NCI-H446 (cell line): Measurements from ENCODE around the gene APH1A.
"Not testable (repeated sequence)": the region's sequence is repeated elsewhere in the genome, so short reads cannot be mapped to it uniquely, and the experiment has no call there.

Experiments used
- DNase-seq, 2 experiments: peaks; one replicate each; lab custom pipeline; 2025; lab: John Stamatoyannopoulos, UW

The APH1A gene

GRCh38 chr1:150268340-150268704 is 494 bp downstream of the APH1A start:
- no peak for DNase-seq

GRCh38 chr1:150267896-150268295 is 920 bp downstream of the APH1A start:
- DNase-seq = no peak

GRCh38 chr1:150263549-150263948 is 5.3 kb downstream of the APH1A start:
- no peak for DNase-seq

- no peak for DNase-seq
Observed at GRCh38 chr1:150262388-150263320, 6.2 kb downstream of the APH1A start.

- DNase-seq = no peak
Observed at GRCh38 chr1:150261367-150261766, 7.4 kb downstream of the APH1A start.

- DNase-seq = no peak
Observed at GRCh38 chr1:150259758-150260669, 8.8 kb downstream of the APH1A start.

GRCh38 chr1:150259217-150259616 is 9.6 kb downstream of the APH1A start:
- DNase-seq = no peak

GRCh38 chr1:150257624-150258585 is 10.9 kb downstream of the APH1A start, which contains the start of gene CA14:
TSS of gene CA14 (plus strand) at chr1:150257774. CDS start at chr1:150258129, 355 bp downstream.
- DNase-seq = peak in 1 of 2 experiments; percentile 35

- no peak for DNase-seq
Observed at GRCh38 chr1:150256554-150257341, 12.1 kb downstream of the APH1A start.

GRCh38 chr1:150256198-150256553 is 12.6 kb downstream of the APH1A start:
- no peak for DNase-seq

- no peak for DNase-seq
Observed at GRCh38 chr1:150249936-150250335, 18.9 kb downstream of the APH1A start.

GRCh38 chr1:150243003-150243402 is 25.8 kb downstream of the APH1A start:
- peak in 1 of 2 experiments; percentile 30 for DNase-seq

- no peak for DNase-seq
Observed at GRCh38 chr1:150237746-150238145, 31.1 kb downstream of the APH1A start.

GRCh38 chr1:150237176-150237575 is 31.6 kb downstream of the APH1A start:
- DNase-seq = not testable (repeated sequence)

GRCh38 chr1:150236614-150237100 is 32.2 kb downstream of the APH1A start:
- DNase-seq = no peak

GRCh38 chr1:150235852-150236613 is 32.8 kb downstream of the APH1A start, which contains the start of gene ANP32E:
TSS of gene ANP32E (minus strand) at chr1:150236112. CDS start at chr1:150235786, 326 bp downstream.
- peak; percentile 99 for DNase-seq

- no peak for DNase-seq
Observed at GRCh38 chr1:150235294-150235851, 33.4 kb downstream of the APH1A start.

GRCh38 chr1:150234566-150235293 is 34.1 kb downstream of the APH1A start:
- peak; percentile 39 to 75 for DNase-seq

- no peak for DNase-seq
Observed at GRCh38 chr1:150234309-150234565, 34.6 kb downstream of the APH1A start.
